HepG2 (cell line): ENCODE measurements around the gene KCNK7.

Experiments used
- ARID3A ChIP-seq: IDR thresholded peaks from 2 replicates; pipeline ENCODE4 v1.6.1; 2012; ENCODE audit warnings: low read depth, low read length, improper control_type of control experiment
- BHLHE40 ChIP-seq: IDR thresholded peaks from 2 replicates; pipeline ENCODE4 v1.6.1; 2011; ENCODE audit warnings: low read length, improper control_type of control experiment
- HMG20A ChIP-seq: IDR thresholded peaks from 2 replicates; pipeline ENCODE4 v1.6.1; 2016; ENCODE audit warnings: borderline replicate concordance
- JDP2 ChIP-seq: sonication (generic); formaldehyde crosslinking; IDR thresholded peaks from 2 replicates; pipeline ENCODE4 v1.8.1; 2022; ENCODE audit warnings: missing genetic modification reagents, borderline replicate concordance
- JUND ChIP-seq: sonication (generic); formaldehyde crosslinking; IDR thresholded peaks from 2 replicates; pipeline ENCODE4 v1.8.0; 2022; ENCODE audit warnings: mild to moderate bottlenecking, missing genetic modification reagents
- NFE2 ChIP-seq: sonication (generic); formaldehyde crosslinking; IDR thresholded peaks from 2 replicates; pipeline ENCODE4 v1.4.0; 2020; ENCODE audit warnings: missing genetic modification reagents
- PPARG ChIP-seq: conservative IDR thresholded peaks from 2 replicates; pipeline ENCODE4 v1.6.1; 2016; ENCODE audit warnings: missing biosample characterization, missing genetic modification reagents
- SCMH1 ChIP-seq: sonication (generic); formaldehyde crosslinking; IDR thresholded peaks from 2 replicates; pipeline ENCODE4 v1.9.0; 2021; ENCODE audit warnings: missing genetic modification reagents, mild to moderate bottlenecking, borderline replicate concordance
- STAT6 ChIP-seq: sonication (generic); formaldehyde crosslinking; IDR thresholded peaks from 2 replicates; pipeline ENCODE4 v1.4.0; 2020; ENCODE audit warnings: missing genetic modification reagents, mild to moderate bottlenecking, borderline replicate concordance
- ZFX ChIP-seq: sonication (generic); formaldehyde crosslinking; IDR thresholded peaks from 2 replicates; pipeline ENCODE4 v1.4.0; 2020; ENCODE audit warnings: mild to moderate bottlenecking, low read depth, missing genetic modification reagents, moderate library complexity
- TF ChIP-seq, protein P1 (sequence below), 2 experiments: sonication (generic) in 1 of 2; formaldehyde crosslinking in 1 of 2; IDR thresholded peaks; 2 replicates each; pipeline versions ENCODE4 v1.5.1 to v1.6.1; 2011 to 2020; ENCODE audit warnings: borderline replicate concordance in 1 of 2, low read depth in 1 of 2, low read length in 1 of 2, mild to moderate bottlenecking in 1 of 2, missing genetic modification reagents in 1 of 2, moderate library complexity in 1 of 2
- TF ChIP-seq, protein P2 (sequence below): sonication (generic); formaldehyde crosslinking; IDR thresholded peaks from 2 replicates; pipeline ENCODE4 v1.4.0; 2020; ENCODE audit warnings: mild to moderate bottlenecking, missing genetic modification reagents

GRCh38 chr11:65558930-65559509 is 36.6 kb downstream of the KCNK7 start:
- TF ChIP-seq NFE2 (CRISPR knock-in tag) (no peak), STAT6 (CRISPR knock-in tag) (no peak), JUND (no peak), ARID3A (no peak), PPARG (CRISPR knock-in tag) (no peak), BHLHE40 (no peak), SCMH1 (CRISPR knock-in tag) (no peak), JDP2 (CRISPR knock-in tag) (no peak), HMG20A (CRISPR knock-in tag) (no peak), ZFX (CRISPR knock-in tag) (peak; percentile 61)
- TF ChIP-seq, protein P1, sequence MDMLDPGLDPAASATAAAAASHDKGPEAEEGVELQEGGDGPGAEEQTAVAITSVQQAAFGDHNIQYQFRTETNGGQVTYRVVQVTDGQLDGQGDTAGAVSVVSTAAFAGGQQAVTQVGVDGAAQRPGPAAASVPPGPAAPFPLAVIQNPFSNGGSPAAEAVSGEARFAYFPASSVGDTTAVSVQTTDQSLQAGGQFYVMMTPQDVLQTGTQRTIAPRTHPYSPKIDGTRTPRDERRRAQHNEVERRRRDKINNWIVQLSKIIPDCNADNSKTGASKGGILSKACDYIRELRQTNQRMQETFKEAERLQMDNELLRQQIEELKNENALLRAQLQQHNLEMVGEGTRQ (IDR thresholded peaks at IDR 0.05; ENCODE audit: low read depth, low read length): no peak
- TF ChIP-seq, protein P1 (CRISPR knock-in tag; IDR thresholded peaks at IDR 0.05; ENCODE audit: borderline replicate concordance): no peak
- TF ChIP-seq, protein P2, sequence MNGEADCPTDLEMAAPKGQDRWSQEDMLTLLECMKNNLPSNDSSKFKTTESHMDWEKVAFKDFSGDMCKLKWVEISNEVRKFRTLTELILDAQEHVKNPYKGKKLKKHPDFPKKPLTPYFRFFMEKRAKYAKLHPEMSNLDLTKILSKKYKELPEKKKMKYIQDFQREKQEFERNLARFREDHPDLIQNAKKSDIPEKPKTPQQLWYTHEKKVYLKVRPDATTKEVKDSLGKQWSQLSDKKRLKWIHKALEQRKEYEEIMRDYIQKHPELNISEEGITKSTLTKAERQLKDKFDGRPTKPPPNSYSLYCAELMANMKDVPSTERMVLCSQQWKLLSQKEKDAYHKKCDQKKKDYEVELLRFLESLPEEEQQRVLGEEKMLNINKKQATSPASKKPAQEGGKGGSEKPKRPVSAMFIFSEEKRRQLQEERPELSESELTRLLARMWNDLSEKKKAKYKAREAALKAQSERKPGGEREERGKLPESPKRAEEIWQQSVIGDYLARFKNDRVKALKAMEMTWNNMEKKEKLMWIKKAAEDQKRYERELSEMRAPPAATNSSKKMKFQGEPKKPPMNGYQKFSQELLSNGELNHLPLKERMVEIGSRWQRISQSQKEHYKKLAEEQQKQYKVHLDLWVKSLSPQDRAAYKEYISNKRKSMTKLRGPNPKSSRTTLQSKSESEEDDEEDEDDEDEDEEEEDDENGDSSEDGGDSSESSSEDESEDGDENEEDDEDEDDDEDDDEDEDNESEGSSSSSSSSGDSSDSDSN (CRISPR knock-in tag): no peak
